Measurements from ENCODE around the gene PFN3.

GRCh38 chr5:177434437-177434836, 34.0 kb upstream of the PFN3 start:
- TF ChIP-seq EZH2 (IDR thresholded peaks at IDR 0.05), result no peak
- TF ChIP-seq, protein P1, sequence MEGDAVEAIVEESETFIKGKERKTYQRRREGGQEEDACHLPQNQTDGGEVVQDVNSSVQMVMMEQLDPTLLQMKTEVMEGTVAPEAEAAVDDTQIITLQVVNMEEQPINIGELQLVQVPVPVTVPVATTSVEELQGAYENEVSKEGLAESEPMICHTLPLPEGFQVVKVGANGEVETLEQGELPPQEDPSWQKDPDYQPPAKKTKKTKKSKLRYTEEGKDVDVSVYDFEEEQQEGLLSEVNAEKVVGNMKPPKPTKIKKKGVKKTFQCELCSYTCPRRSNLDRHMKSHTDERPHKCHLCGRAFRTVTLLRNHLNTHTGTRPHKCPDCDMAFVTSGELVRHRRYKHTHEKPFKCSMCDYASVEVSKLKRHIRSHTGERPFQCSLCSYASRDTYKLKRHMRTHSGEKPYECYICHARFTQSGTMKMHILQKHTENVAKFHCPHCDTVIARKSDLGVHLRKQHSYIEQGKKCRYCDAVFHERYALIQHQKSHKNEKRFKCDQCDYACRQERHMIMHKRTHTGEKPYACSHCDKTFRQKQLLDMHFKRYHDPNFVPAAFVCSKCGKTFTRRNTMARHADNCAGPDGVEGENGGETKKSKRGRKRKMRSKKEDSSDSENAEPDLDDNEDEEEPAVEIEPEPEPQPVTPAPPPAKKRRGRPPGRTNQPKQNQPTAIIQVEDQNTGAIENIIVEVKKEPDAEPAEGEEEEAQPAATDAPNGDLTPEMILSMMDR (IDR thresholded peaks at IDR 0.05), result no peak
